Progenitor cell of endocrine pancreas (in vitro differentiated cells): ENCODE results near the gene TESPA1. TPM values are rescaled to one million over a fixed set of nuclear protein-coding genes. Genes with fewer than 3 reads are reported as not detected.

Experiments
- DNase-seq: peaks from one replicate; pipeline ENCODE4 v3.0.0; 2021; ENCODE audit warnings: low spot score; ENCODE audit not compliant: unreplicated experiment
- H3K27ac Mint-ChIP-seq: 2 replicates; pipeline ENCODE4 v1.8.0; 2021; ENCODE audit warnings: mild to moderate bottlenecking, moderate library complexity, mixed read lengths
- H3K27me3 Mint-ChIP-seq: 2 replicates; pipeline ENCODE4 v1.8.0; 2021; ENCODE audit warnings: mixed read lengths
- H3K36me3 Mint-ChIP-seq: 2 replicates; pipeline ENCODE4 v1.8.0; 2022; ENCODE audit warnings: mixed read lengths; ENCODE audit not compliant: insufficient read depth
- H3K4me1 Mint-ChIP-seq: 2 replicates; pipeline ENCODE4 v1.8.0; 2021; ENCODE audit warnings: low read depth, mixed read lengths
- H3K4me3 Mint-ChIP-seq: 2 replicates; pipeline ENCODE4 v1.8.0; 2021; ENCODE audit warnings: low read depth, mild to moderate bottlenecking, moderate library complexity, mixed read lengths
- H3K9me3 Mint-ChIP-seq: 2 replicates; pipeline ENCODE4 v1.8.0; 2021; ENCODE audit warnings: low read depth, mixed read lengths
- total RNA-seq: library from RNA; stranded (reverse); gene quantifications from 2 replicates; pipeline ENCODE4 v1.2.1, GENCODE V29; 2021
- TF ChIP-seq, protein P1 (sequence below): fragments of 200-600 bp; sonication (generic); IDR thresholded peaks from one replicate; pipeline ENCODE4 v1.5.0; 2021; ENCODE audit warnings: antibody characterized with exemption, mild to moderate bottlenecking; ENCODE audit not compliant: unreplicated experiment

The TESPA1 gene
- total RNA-seq, 1 donor from 2014 or later: not detected

DNA sequence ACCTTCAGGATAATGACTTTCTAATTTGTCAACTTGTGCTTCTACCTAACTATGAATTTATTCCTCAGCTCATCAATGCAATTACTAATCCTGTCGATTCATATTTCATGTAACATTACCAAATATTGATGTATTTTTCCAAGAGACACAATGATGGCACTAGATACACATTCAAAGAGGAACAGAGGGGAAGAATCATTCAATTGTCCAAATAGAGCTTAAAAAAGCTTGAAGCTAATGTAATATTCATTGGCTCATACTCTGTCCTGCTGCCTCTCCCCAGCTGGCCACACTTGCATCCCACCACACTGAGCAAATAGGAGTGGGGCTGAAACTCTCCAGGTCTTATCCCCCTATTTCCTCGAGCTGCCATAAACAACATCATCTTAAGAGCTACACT, 9.3 kb downstream of the TESPA1 start:
- no peak for DNase-seq
- no peaks in the 10 kb centered on the region for H3K9me3 Mint-ChIP-seq
- H3K27me3 Mint-ChIP-seq: peaks cover 6% of the 10 kb centered on the region
- H3K4me3 Mint-ChIP-seq: no peak overlapping the region
- no peaks in the 10 kb centered on the region for H3K36me3 Mint-ChIP-seq
- TF ChIP-seq, protein P1, sequence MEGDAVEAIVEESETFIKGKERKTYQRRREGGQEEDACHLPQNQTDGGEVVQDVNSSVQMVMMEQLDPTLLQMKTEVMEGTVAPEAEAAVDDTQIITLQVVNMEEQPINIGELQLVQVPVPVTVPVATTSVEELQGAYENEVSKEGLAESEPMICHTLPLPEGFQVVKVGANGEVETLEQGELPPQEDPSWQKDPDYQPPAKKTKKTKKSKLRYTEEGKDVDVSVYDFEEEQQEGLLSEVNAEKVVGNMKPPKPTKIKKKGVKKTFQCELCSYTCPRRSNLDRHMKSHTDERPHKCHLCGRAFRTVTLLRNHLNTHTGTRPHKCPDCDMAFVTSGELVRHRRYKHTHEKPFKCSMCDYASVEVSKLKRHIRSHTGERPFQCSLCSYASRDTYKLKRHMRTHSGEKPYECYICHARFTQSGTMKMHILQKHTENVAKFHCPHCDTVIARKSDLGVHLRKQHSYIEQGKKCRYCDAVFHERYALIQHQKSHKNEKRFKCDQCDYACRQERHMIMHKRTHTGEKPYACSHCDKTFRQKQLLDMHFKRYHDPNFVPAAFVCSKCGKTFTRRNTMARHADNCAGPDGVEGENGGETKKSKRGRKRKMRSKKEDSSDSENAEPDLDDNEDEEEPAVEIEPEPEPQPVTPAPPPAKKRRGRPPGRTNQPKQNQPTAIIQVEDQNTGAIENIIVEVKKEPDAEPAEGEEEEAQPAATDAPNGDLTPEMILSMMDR: no peak
- H3K4me1 Mint-ChIP-seq: peaks cover 11% of the 10 kb centered on the region
- no peak overlapping the region for H3K27ac Mint-ChIP-seq

DNA sequence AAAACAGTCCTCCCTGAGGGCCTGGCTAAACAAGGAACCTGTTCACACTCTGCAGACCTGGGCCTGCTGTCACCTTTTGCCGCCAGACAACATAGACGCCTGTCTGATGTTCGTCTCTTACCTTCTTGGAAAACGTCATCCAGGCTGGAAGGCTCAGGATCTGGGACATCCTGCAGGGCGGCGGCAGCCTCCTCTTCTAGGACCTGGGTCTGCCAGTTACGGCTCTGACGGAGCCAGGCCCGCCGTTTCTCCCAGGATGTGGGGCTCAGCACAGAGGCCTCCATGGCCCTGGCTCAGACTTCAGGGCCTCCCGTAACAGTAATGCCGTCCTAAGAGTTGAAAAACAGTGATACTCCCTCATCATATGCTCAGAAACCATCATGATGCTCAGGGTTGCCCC, 10.3 kb downstream of the TESPA1 start:
- no peaks in the 10 kb centered on the region for H3K9me3 Mint-ChIP-seq
- TF ChIP-seq, protein P1: no peak
- no peak for DNase-seq
- H3K4me1 Mint-ChIP-seq: peaks cover 11% of the 10 kb centered on the region
- H3K27me3 Mint-ChIP-seq: peaks cover 6% of the 10 kb centered on the region
- no peak overlapping the region for H3K27ac Mint-ChIP-seq
- H3K36me3 Mint-ChIP-seq: no peaks in the 10 kb centered on the region
- H3K4me3 Mint-ChIP-seq: no peak overlapping the region

DNA sequence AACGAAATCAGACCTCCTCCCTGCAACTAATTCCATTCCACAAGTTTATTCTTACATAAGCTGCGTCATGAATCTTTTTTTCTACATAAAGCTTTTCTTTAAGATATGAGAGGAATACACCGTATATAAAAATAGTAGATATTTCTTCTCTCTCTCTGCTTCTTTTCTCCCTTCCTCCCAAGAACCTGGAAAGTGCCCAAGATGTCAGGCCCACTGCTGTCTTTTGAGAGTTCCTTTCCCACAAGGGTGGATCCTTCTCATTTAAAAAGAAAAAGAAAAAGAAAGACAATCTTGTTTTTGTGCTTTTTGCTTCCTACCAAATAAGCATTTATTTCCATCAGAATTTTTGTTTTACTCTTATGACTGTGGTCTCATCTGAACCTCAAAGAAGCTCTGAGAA, 11.0 kb downstream of the TESPA1 start:
- Mint-ChIP-seq H3K27ac (no peak overlapping the region), H3K4me3 (no peak overlapping the region), H3K36me3 (no peaks in the 10 kb centered on the region), H3K27me3 (peaks cover 6% of the 10 kb centered on the region), H3K4me1 (peaks cover 11% of the 10 kb centered on the region), H3K9me3 (no peaks in the 10 kb centered on the region)
- TF ChIP-seq, protein P1: no peak
- DNase-seq: no peak

DNA sequence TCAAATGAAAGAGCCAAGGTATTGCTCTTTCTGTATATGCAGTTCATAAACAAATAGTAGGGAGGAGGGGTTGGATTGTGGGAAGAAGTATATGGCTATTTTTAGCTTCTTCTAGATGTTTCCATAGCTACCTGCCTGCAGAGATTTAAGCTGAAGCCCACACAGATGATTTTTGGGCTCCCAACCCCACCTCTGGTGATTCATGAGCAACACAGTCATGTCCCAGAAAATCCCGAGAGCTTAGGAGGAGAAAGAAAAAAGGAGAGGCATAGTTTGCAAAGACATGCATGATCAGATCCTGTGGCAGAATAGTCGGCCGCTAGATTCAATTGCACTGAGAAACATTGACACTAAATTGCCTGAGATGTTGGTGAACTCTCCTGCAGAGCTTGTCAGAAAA, 13.8 kb downstream of the TESPA1 start:
- no peak for DNase-seq
- TF ChIP-seq, protein P1: no peak
- no peak overlapping the region for H3K27ac Mint-ChIP-seq
- peaks cover 2% of the 10 kb centered on the region for H3K4me1 Mint-ChIP-seq
- H3K36me3 Mint-ChIP-seq: no peaks in the 10 kb centered on the region
- no peaks in the 10 kb centered on the region for H3K9me3 Mint-ChIP-seq
- H3K27me3 Mint-ChIP-seq: peaks cover 6% of the 10 kb centered on the region
- no peak overlapping the region for H3K4me3 Mint-ChIP-seq

DNA sequence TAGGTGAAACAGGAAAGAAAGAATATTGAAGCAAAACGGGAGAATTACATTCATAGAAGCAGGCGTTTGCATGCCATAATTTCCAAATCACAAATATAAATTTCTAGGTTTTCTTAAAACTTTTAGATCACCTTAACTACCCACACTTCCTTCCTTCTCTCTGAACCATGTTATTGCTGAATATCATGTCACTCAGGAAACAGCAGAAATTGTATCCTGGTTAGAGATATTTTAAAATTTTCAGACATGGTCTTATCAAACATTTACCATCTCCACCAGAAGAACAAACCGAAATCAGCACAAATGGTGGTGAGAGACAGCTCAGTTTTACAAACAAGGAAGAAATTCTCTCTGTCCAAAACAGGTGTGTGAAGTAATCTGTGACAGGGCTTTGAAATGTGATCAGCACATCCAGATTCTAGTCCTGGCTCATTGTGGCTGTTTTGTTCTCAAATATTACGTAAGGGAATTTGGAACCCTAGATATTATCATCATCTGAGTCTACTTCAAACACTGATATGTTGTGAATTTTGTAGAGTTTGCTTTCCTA, 16.3 kb downstream of the TESPA1 start:
- TF ChIP-seq, protein P1: no peak
- Mint-ChIP-seq H3K4me3 (no peak overlapping the region), H3K27ac (no peak overlapping the region), H3K27me3 (peaks cover 14% of the 10 kb centered on the region), H3K36me3 (no peaks in the 10 kb centered on the region), H3K9me3 (no peaks in the 10 kb centered on the region), H3K4me1 (peaks cover 2% of the 10 kb centered on the region)
- DNase-seq: no peak
